ENCODE results near the gene SLC38A5. TPM values are rescaled to one million over a fixed set of nuclear protein-coding genes. Genes with fewer than 3 reads are reported as not detected.

SLC38A5 gene
- polyA plus RNA-seq, 2 of the 4 experiments (the other 2 are of a cell fraction), result 0.32 to 0.36 TPM

DNA sequence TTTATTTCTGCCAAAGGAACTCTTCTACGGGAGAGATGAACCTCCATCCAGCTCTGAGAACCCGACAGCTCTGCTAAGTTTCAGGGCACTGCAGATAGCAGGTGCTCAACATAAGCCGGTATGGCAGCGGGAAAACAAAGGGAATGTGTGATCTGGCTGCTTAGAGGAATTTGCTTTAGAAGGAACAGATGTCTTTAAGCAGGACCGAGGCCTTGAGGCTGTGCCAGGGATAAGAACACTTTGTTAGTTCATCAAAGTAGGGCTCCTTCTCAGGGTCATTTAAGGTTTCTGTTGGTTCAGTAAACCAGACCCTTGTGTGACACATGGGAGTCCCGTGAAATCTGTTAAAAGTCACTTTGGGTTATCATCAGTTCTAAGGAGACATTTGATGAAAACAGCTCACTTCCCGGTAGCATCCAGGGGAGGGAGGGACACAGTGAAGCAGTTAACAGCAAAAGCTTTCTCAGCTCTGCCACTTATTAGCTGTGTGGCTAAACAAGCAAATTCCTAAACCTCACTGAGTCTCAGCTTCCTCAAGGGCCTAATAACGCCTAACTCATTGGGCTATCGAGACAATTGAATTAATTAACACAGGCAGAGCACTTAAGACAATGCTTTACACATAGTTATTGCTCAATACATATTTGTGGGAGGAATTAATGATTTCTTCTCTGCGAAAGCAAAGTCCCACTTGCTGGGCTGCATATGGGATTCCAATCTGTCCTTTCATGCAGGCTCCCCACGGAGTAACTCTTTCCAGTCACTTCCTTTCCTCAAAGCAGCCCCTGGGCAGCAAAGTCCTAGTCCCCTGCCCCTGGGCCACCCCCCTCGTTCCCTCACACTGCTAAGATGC is 3.0 kb upstream of the SLC38A5 start:
- Histone ChIP-seq H3K9me3 (no peaks in the 10 kb centered on the region), H3K27ac (no peak overlapping the region), H3K4me2 (no peak overlapping the region), H3K4me3 (no peak overlapping the region), H3K4me1 (peaks cover 15% of the 10 kb centered on the region)
- DNase-seq (ENCODE audit: low read depth in 1 of 2, low spot score in 1 of 2) (no peak), FAIRE-seq (no peak), ATAC-seq (no peak)
- ChIA-PET CTCF (interaction anchor here (2.1 kb wide), 1 partner anchor 37 kb away, joined by 7 read pairs; no protein-coding TSS in a partner anchor), POLR2A (no interaction called here)
- WGBS (ENCODE audit: missing lambda C conversion rate), result 66% methylated on average over 11 of the region's 12 CpGs
- TF ChIP-seq JUNB (IDR thresholded peaks at IDR 0.05) (no peak), ESRRA (IDR thresholded peaks at IDR 0.05; ENCODE audit: borderline replicate concordance, low read length) (no peak), RCOR1 (IDR thresholded peaks at IDR 0.05; ENCODE audit: low read depth, low read length) (no peak)
- TF ChIP-seq, protein P1, sequence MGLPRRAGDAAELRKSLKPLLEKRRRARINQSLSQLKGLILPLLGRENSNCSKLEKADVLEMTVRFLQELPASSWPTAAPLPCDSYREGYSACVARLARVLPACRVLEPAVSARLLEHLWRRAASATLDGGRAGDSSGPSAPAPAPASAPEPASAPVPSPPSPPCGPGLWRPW (IDR thresholded peaks at IDR 0.05), result no peak
- TF ChIP-seq, protein P2, sequence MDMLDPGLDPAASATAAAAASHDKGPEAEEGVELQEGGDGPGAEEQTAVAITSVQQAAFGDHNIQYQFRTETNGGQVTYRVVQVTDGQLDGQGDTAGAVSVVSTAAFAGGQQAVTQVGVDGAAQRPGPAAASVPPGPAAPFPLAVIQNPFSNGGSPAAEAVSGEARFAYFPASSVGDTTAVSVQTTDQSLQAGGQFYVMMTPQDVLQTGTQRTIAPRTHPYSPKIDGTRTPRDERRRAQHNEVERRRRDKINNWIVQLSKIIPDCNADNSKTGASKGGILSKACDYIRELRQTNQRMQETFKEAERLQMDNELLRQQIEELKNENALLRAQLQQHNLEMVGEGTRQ (IDR thresholded peaks at IDR 0.05), result no peak

DNA sequence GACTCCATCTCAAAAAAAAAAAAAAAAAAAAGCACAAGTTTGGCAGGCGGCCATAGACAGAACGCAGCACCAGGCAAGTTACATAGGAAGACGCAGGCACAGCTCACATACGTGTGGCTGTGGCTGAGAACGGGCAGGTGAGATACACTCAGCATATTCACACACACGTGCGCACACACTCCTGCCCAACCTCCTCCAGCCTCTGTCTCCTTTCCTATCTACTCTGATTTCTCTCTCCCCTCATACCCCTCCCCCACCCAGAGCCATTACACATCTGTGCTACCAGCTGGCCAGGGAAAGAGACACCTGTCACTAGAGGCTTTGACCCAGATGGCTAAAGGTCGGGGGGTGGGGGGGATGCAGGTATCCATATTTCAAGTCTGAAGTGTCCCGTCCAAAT is 2.2 kb upstream of the SLC38A5 start:
- Histone ChIP-seq H3K4me2 (no peak overlapping the region), H3K4me3 (no peak overlapping the region), H3K27ac (no peak overlapping the region), H3K9me3 (no peaks in the 10 kb centered on the region), H3K4me1 (peaks cover 12% of the 10 kb centered on the region)
- FAIRE-seq (no peak), ATAC-seq (no peak), DNase-seq (ENCODE audit: low read depth in 1 of 2, low spot score in 1 of 2) (no peak)
- TF ChIP-seq CEBPB (IDR thresholded peaks at IDR 0.05) (no peak), JUNB (IDR thresholded peaks at IDR 0.05) (no peak), HEYL (CRISPR knock-in tag; IDR thresholded peaks at IDR 0.05) (no peak), HOXB13 (CRISPR knock-in tag; IDR thresholded peaks at IDR 0.05; ENCODE audit: low read depth) (no peak), JUN (IDR thresholded peaks at IDR 0.05) (no peak), RNF2 (IDR thresholded peaks at IDR 0.05; ENCODE audit: borderline replicate concordance, low read depth) (no peak), NPAS2 (CRISPR knock-in tag; IDR thresholded peaks at IDR 0.05; ENCODE audit: borderline replicate concordance) (no peak), KDM5A (IDR thresholded peaks at IDR 0.05) (no peak), MAZ (IDR thresholded peaks at IDR 0.05; ENCODE audit: borderline replicate concordance, low read depth, low read length) (no peak), HOXB5 (CRISPR knock-in tag; IDR thresholded peaks at IDR 0.05) (no peak), EHMT2 (IDR thresholded peaks at IDR 0.05; ENCODE audit: low read depth) (no peak)
- TF ChIP-seq, protein P1 (IDR thresholded peaks at IDR 0.05), result no peak
- TF ChIP-seq, protein P3, sequence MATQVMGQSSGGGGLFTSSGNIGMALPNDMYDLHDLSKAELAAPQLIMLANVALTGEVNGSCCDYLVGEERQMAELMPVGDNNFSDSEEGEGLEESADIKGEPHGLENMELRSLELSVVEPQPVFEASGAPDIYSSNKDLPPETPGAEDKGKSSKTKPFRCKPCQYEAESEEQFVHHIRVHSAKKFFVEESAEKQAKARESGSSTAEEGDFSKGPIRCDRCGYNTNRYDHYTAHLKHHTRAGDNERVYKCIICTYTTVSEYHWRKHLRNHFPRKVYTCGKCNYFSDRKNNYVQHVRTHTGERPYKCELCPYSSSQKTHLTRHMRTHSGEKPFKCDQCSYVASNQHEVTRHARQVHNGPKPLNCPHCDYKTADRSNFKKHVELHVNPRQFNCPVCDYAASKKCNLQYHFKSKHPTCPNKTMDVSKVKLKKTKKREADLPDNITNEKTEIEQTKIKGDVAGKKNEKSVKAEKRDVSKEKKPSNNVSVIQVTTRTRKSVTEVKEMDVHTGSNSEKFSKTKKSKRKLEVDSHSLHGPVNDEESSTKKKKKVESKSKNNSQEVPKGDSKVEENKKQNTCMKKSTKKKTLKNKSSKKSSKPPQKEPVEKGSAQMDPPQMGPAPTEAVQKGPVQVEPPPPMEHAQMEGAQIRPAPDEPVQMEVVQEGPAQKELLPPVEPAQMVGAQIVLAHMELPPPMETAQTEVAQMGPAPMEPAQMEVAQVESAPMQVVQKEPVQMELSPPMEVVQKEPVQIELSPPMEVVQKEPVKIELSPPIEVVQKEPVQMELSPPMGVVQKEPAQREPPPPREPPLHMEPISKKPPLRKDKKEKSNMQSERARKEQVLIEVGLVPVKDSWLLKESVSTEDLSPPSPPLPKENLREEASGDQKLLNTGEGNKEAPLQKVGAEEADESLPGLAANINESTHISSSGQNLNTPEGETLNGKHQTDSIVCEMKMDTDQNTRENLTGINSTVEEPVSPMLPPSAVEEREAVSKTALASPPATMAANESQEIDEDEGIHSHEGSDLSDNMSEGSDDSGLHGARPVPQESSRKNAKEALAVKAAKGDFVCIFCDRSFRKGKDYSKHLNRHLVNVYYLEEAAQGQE (IDR thresholded peaks at IDR 0.05), result no peak
- TF ChIP-seq, protein P4, sequence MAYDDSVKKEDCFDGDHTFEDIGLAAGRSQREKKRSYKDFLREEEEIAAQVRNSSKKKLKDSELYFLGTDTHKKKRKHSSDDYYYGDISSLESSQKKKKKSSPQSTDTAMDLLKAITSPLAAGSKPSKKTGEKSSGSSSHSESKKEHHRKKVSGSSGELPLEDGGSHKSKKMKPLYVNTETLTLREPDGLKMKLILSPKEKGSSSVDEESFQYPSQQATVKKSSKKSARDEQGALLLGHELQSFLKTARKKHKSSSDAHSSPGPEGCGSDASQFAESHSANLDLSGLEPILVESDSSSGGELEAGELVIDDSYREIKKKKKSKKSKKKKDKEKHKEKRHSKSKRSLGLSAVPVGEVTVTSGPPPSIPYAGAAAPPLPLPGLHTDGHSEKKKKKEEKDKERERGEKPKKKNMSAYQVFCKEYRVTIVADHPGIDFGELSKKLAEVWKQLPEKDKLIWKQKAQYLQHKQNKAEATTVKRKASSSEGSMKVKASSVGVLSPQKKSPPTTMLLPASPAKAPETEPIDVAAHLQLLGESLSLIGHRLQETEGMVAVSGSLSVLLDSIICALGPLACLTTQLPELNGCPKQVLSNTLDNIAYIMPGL (CRISPR knock-in tag; IDR thresholded peaks at IDR 0.05; ENCODE audit: borderline replicate concordance), result no peak
- 83% methylated on average over 9 of the region's 9 CpGs for WGBS (ENCODE audit: missing lambda C conversion rate)
- CTCF ChIA-PET, result no interaction called here
- POLR2A ChIA-PET, result no interaction called here

All from A549 (cell line).